HEK293 (cell line): Measurements from ENCODE around the gene VARS1.
A peak's percentile ranks its signal among the peaks of the same experiment; 100 is the strongest.

Source experiments
- HIC1 ChIP-seq: fragments of 450-650 bp; formaldehyde crosslinking; IDR thresholded peaks from 2 replicates; pipeline ENCODE4 v1.5.1; 2016; ENCODE audit warnings: missing biosample characterization, missing genetic modification characterization
- IKZF3 ChIP-seq: fragments of 450-650 bp; IDR thresholded peaks from 2 replicates; pipeline ENCODE4 v1.5.0; 2018; ENCODE audit warnings: missing biosample characterization, mild to moderate bottlenecking, missing genetic modification characterization, moderate library complexity
- KLF1 ChIP-seq: fragments of 450-650 bp; formaldehyde crosslinking; IDR thresholded peaks from 2 replicates; pipeline ENCODE4 v1.5.1; 2016; ENCODE audit warnings: missing biosample characterization, missing genetic modification characterization
- KLF8 ChIP-seq: fragments of 450-650 bp; formaldehyde crosslinking; IDR thresholded peaks from 2 replicates; pipeline ENCODE4 v1.5.1; 2016; ENCODE audit warnings: missing biosample characterization, missing genetic modification characterization
- KLF9 ChIP-seq: fragments of 450-650 bp; formaldehyde crosslinking; IDR thresholded peaks from 2 replicates; pipeline ENCODE4 v1.5.1; 2016; ENCODE audit warnings: missing biosample characterization, missing genetic modification characterization, low read depth
- MZF1 ChIP-seq: fragments of 450-650 bp; formaldehyde crosslinking; IDR thresholded peaks from 2 replicates; pipeline ENCODE4 v1.5.1; 2017; ENCODE audit warnings: missing biosample characterization, missing genetic modification characterization, borderline replicate concordance
- PRDM10 ChIP-seq: fragments of 450-650 bp; formaldehyde crosslinking; IDR thresholded peaks from 2 replicates; pipeline ENCODE4 v1.5.1; 2016; ENCODE audit warnings: missing biosample characterization, missing genetic modification characterization
- REST ChIP-seq: fragments of 450-650 bp; formaldehyde crosslinking; IDR thresholded peaks from 2 replicates; pipeline ENCODE4 v1.5.1; 2016; ENCODE audit warnings: missing biosample characterization, missing genetic modification characterization
- SP2 ChIP-seq: fragments of 450-650 bp; formaldehyde crosslinking; IDR thresholded peaks from 2 replicates; pipeline ENCODE4 v1.5.1; 2016; ENCODE audit warnings: missing biosample characterization, missing genetic modification characterization
- SP3 ChIP-seq: fragments of 450-650 bp; formaldehyde crosslinking; IDR thresholded peaks from 2 replicates; pipeline ENCODE4 v1.5.1; 2016; ENCODE audit warnings: missing biosample characterization, missing genetic modification characterization
- SP7 ChIP-seq: fragments of 450-650 bp; formaldehyde crosslinking; IDR thresholded peaks from 2 replicates; pipeline ENCODE4 v1.5.1; 2016; ENCODE audit warnings: missing biosample characterization, missing genetic modification characterization
- WT1 ChIP-seq: fragments of 450-650 bp; formaldehyde crosslinking; IDR thresholded peaks from 2 replicates; pipeline ENCODE4 v1.5.1; 2016; ENCODE audit warnings: missing biosample characterization, missing genetic modification characterization
- ZBTB21 ChIP-seq: fragments of 450-650 bp; formaldehyde crosslinking; IDR thresholded peaks from 2 replicates; pipeline ENCODE4 v1.5.1; 2017; ENCODE audit warnings: missing biosample characterization, missing genetic modification characterization
- ZBTB7A ChIP-seq: fragments of 450-650 bp; formaldehyde crosslinking; IDR thresholded peaks from 2 replicates; pipeline ENCODE4 v1.5.1; 2016; ENCODE audit warnings: low read depth, missing biosample characterization, missing genetic modification characterization
- ZFP37 ChIP-seq: fragments of 450-650 bp; formaldehyde crosslinking; IDR thresholded peaks from 2 replicates; pipeline ENCODE4 v1.5.1; 2016; ENCODE audit warnings: missing biosample characterization, missing genetic modification characterization
- ZNF121 ChIP-seq: fragments of 450-650 bp; formaldehyde crosslinking; IDR thresholded peaks from 2 replicates; pipeline ENCODE4 v1.5.1; 2016; ENCODE audit warnings: missing biosample characterization, missing genetic modification characterization
- ZNF335 ChIP-seq: fragments of 450-650 bp; formaldehyde crosslinking; conservative IDR thresholded peaks from 2 replicates; pipeline ENCODE4 v1.5.1; 2016; ENCODE audit warnings: missing biosample characterization, missing genetic modification characterization
- ZNF366 ChIP-seq: fragments of 450-650 bp; formaldehyde crosslinking; conservative IDR thresholded peaks from 2 replicates; pipeline ENCODE4 v1.5.1; 2016; ENCODE audit warnings: missing biosample characterization, missing genetic modification characterization
- ZNF398 ChIP-seq: fragments of 450-650 bp; formaldehyde crosslinking; IDR thresholded peaks from 2 replicates; pipeline ENCODE4 v1.5.1; 2017; ENCODE audit warnings: missing biosample characterization, missing genetic modification characterization
- ZNF423 ChIP-seq: fragments of 450-650 bp; formaldehyde crosslinking; IDR thresholded peaks from 2 replicates; pipeline ENCODE4 v1.5.1; 2016; ENCODE audit warnings: missing biosample characterization, missing genetic modification characterization
- ZNF544 ChIP-seq: fragments of 450-650 bp; formaldehyde crosslinking; IDR thresholded peaks from 2 replicates; pipeline ENCODE4 v1.5.0; 2017; ENCODE audit warnings: missing biosample characterization, missing genetic modification characterization
- ZNF561 ChIP-seq: fragments of 450-650 bp; IDR thresholded peaks from 2 replicates; pipeline ENCODE4 v1.5.1; 2018; ENCODE audit warnings: missing biosample characterization, missing genetic modification characterization, borderline replicate concordance
- ZNF600 ChIP-seq: fragments of 450-650 bp; formaldehyde crosslinking; IDR thresholded peaks from 2 replicates; pipeline ENCODE4 v1.5.1; 2016; ENCODE audit warnings: missing biosample characterization, missing genetic modification characterization
- ZNF629 ChIP-seq: fragments of 450-650 bp; formaldehyde crosslinking; IDR thresholded peaks from 2 replicates; pipeline ENCODE4 v1.5.1; 2017; ENCODE audit warnings: missing biosample characterization, missing genetic modification characterization
- ZNF658 ChIP-seq: fragments of 450-650 bp; formaldehyde crosslinking; IDR thresholded peaks from 2 replicates; pipeline ENCODE4; 2016; ENCODE audit warnings: missing biosample characterization, missing genetic modification characterization
- ZNF791 ChIP-seq: fragments of 450-650 bp; formaldehyde crosslinking; IDR thresholded peaks from 2 replicates; pipeline ENCODE4 v1.5.1; 2016; ENCODE audit warnings: missing biosample characterization, missing genetic modification characterization
- ZNF843 ChIP-seq: fragments of 450-650 bp; formaldehyde crosslinking; IDR thresholded peaks from 2 replicates; pipeline ENCODE4 v1.5.1; 2016; ENCODE audit warnings: missing biosample characterization, missing genetic modification characterization
- TF ChIP-seq, protein P1 (sequence below): fragments of 450-650 bp; formaldehyde crosslinking; IDR thresholded peaks from 2 replicates; pipeline ENCODE4 v1.5.1; 2016; ENCODE audit warnings: missing biosample characterization, missing genetic modification characterization

The VARS1 gene

GRCh38 chr6:31806470-31807272 lies 11.1 kb upstream of the VARS1 start, which contains the start of gene LSM2 (continued):
- TF ChIP-seq ZNF398: no peak
- TF ChIP-seq SP2 (tag by site-specific recombination): peak; percentile 92
- peak; percentile 39; the same call in 1 of the 2 replicates for TF ChIP-seq KLF9 (tag by site-specific recombination)
- peak; percentile 77 for TF ChIP-seq PRDM10 (tag by site-specific recombination)
- TF ChIP-seq KLF1 (tag by site-specific recombination): peak; percentile 35; the same call in 1 of the 2 replicates
- peak; percentile 70 for TF ChIP-seq ZNF366 (tag by site-specific recombination)
- TF ChIP-seq IKZF3: 0 out of 2 replicates have a peak, but pooled peaks have one; percentile 2
- TF ChIP-seq ZBTB7A (tag by site-specific recombination): 0 out of 2 replicates have a peak, but pooled peaks have one; percentile 23
- TF ChIP-seq ZBTB21 (tag by site-specific recombination): peak; percentile 92
- TF ChIP-seq ZNF423: peak; percentile 95
- TF ChIP-seq ZNF600 (tag by site-specific recombination): peak; percentile 73; the same call in 1 of the 2 replicates
- TF ChIP-seq KLF8 (tag by site-specific recombination): peak; percentile 66; the same call in 1 of the 2 replicates
- TF ChIP-seq ZNF335 (tag by site-specific recombination): peak; percentile 99
- peak; percentile 77 for TF ChIP-seq SP7 (tag by site-specific recombination)
- TF ChIP-seq ZNF843 (tag by site-specific recombination): peak; percentile 37; the same call in 1 of the 2 replicates
- TF ChIP-seq ZNF658 (tag by site-specific recombination): no peak
- TF ChIP-seq ZNF544 (tag by site-specific recombination): no peak
- TF ChIP-seq, protein P1, sequence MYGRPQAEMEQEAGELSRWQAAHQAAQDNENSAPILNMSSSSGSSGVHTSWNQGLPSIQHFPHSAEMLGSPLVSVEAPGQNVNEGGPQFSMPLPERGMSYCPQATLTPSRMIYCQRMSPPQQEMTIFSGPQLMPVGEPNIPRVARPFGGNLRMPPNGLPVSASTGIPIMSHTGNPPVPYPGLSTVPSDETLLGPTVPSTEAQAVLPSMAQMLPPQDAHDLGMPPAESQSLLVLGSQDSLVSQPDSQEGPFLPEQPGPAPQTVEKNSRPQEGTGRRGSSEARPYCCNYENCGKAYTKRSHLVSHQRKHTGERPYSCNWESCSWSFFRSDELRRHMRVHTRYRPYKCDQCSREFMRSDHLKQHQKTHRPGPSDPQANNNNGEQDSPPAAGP (tag by site-specific recombination): peak; percentile 50; the same call in 1 of the 2 replicates
- TF ChIP-seq REST (tag by site-specific recombination): peak; percentile 50; the same call in 1 of the 2 replicates
- TF ChIP-seq ZNF561: peak; percentile 78
- TF ChIP-seq SP3 (tag by site-specific recombination): peak; percentile 60; the same call in 1 of the 2 replicates
- peak; percentile 99 for TF ChIP-seq HIC1 (tag by site-specific recombination)
- TF ChIP-seq MZF1 (tag by site-specific recombination): no peak
- peak; percentile 76 for TF ChIP-seq ZFP37 (tag by site-specific recombination)
- TF ChIP-seq ZNF121 (tag by site-specific recombination): no peak
- TF ChIP-seq ZNF629 (tag by site-specific recombination): peak; percentile 96
- peak; percentile 45; the same call in 1 of the 2 replicates for TF ChIP-seq WT1
- TF ChIP-seq ZNF791 (tag by site-specific recombination): no peak
